OCI-LY3 (cell line): ENCODE measurements around the gene FPR1.

Experiments used
- CTCF ChIP-seq: fragments of 200-600, 300-600 bp; sonication (generic); IDR thresholded peaks from 2 replicates; pipeline ENCODE4 v1.5.1; 2014; ENCODE audit warnings: antibody characterized with exemption, low read length, low read depth
- EZH2phosphoT487 ChIP-seq: fragments of 200-600 bp; shearing (Covaris generic); IDR thresholded peaks from 2 replicates; pipeline ENCODE4 v1.6.1; 2018; ENCODE audit warnings: antibody characterized with exemption, mixed run types, low read depth

GRCh38 chr19:51772977-51773376 lies 21.3 kb upstream of the FPR1 start:
- TF ChIP-seq CTCF (no peak), EZH2phosphoT487 (no peak)
